Measurements from ENCODE around the gene KRTAP20-3. TPM values are rescaled to one million over a fixed set of nuclear protein-coding genes. Genes with fewer than 3 reads are reported as not detected.

Gene KRTAP20-3
- total RNA-seq, 2 donors from 2014 or later, result not detected

DNA sequence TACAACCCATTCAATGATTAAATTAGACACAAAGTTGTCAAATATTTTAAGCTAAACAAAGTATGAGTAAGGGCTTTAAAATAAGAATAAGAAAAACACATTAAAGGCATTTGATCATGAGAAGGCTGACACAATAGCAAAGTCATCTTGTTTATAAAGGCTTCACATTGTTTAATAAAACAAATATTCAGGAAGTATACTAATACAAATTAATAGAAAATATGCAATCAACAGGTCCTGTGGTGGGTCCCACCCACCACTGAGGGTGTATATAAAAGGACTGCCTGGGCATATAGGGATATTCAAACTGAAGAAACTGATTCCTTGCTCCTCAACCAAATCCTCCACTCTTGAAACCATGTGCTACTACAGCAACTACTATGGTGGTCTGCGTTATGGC lies 7.8 kb upstream of the KRTAP20-3 start, which contains the start of gene KRTAP20-2:
TSS of gene KRTAP20-2 (plus strand) at position 301 of the 400 bp plus-strand sequence. CDS start at position 359, 58 bp downstream.
- no peak within 1 kb of the TSS for H3K27ac Mint-ChIP-seq
- no peaks in the 10 kb centered on the region for H3K9me3 ChIP-seq (ENCODE audit: control insufficient read depth, low read length, poor library complexity, severe bottlenecking)
- ATAC-seq, result no peak
- H3K36me3 Mint-ChIP-seq (ENCODE audit: low read depth), result no peaks in the 10 kb centered on the region
- H3K4me3 Mint-ChIP-seq, result no peak within 1 kb of the TSS
- H3K4me1 Mint-ChIP-seq, result no peaks in the 10 kb centered on the region
- DNase-seq, result no peak
- no peaks in the 10 kb centered on the region for H3K27me3 Mint-ChIP-seq

DNA sequence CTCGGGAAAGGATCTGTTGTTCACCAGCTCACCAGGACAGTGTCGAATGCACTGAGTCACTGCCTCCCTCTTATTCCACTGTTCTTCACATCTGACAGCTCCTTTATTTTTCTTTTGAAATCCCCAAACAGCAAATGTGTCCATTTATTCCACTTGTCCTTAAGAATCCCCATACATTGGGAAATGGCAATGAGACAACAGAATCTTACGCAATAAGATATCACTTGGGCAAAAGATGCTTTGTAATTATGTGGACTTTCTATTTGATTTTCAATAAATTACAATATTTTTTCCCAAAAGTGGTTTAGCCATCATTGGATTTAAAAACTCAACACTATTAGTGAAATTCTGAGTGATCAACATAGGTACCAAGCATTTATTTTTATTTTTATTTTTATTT lies 4.0 kb upstream of the KRTAP20-3 start:
- H3K27ac Mint-ChIP-seq, result no peak overlapping the region
- H3K4me1 Mint-ChIP-seq, result no peaks in the 10 kb centered on the region
- H3K27me3 Mint-ChIP-seq, result no peaks in the 10 kb centered on the region
- no peaks in the 10 kb centered on the region for H3K36me3 Mint-ChIP-seq (ENCODE audit: low read depth)
- no peak for DNase-seq
- no peak overlapping the region for H3K4me3 Mint-ChIP-seq
- H3K9me3 ChIP-seq (ENCODE audit: control insufficient read depth, low read length, poor library complexity, severe bottlenecking), result no peaks in the 10 kb centered on the region
- ATAC-seq, result no peak

DNA sequence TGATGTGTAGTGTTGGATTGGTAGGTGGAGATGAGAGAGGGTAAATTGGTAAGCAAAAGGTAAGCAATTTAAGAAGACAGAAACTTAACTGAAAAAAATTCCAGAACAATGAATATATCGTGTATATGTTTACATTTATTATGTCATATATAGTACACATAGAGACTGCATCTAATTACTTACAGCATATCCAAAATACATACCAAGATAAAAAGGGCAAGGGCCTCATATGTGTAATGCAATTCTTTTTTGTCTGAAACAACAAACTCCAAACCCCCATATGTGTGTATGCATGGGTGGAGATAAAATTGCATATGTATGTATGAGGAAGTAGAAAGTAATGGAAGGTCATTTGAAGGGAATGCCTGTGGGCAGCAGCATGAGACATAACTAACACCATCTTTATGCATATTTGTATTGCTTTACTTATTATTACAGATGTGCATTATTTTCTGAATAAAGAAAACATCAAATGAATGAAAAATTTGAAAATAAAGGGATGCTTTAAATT lies 4.3 kb downstream of the KRTAP20-3 start:
- no peaks in the 10 kb centered on the region for H3K9me3 ChIP-seq (ENCODE audit: control insufficient read depth, low read length, poor library complexity, severe bottlenecking)
- DNase-seq (no peak), ATAC-seq (no peak)
- Mint-ChIP-seq H3K4me3 (no peak overlapping the region), H3K4me1 (no peaks in the 10 kb centered on the region), H3K36me3 (ENCODE audit: low read depth) (no peaks in the 10 kb centered on the region), H3K27me3 (no peaks in the 10 kb centered on the region), H3K27ac (no peak overlapping the region)

DNA sequence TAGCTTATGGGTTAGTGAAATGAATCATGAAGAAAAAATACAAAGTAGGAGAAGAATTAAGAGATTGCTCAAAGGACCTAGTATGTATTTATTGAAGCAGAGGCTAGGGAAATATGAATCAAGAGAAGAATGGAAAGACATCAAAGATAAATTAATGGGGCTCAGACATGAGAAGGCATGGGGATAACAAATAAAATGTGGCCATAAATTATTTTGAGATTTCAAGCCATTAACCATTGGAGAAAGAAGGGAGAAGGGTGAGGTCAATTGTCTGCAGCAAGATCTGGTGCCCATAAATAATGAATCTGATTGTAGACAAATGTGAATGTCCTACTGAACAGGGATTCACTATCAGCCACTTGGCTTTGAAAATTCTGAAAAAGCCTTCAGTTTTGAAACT lies 10.2 kb downstream of the KRTAP20-3 start:
- DNase-seq (no peak), ATAC-seq (no peak)
- Mint-ChIP-seq H3K27me3 (no peaks in the 10 kb centered on the region), H3K4me1 (no peaks in the 10 kb centered on the region), H3K36me3 (ENCODE audit: low read depth) (no peaks in the 10 kb centered on the region), H3K27ac (no peak overlapping the region), H3K4me3 (no peak overlapping the region)
- no peaks in the 10 kb centered on the region for H3K9me3 ChIP-seq (ENCODE audit: control insufficient read depth, low read length, poor library complexity, severe bottlenecking)

DNA sequence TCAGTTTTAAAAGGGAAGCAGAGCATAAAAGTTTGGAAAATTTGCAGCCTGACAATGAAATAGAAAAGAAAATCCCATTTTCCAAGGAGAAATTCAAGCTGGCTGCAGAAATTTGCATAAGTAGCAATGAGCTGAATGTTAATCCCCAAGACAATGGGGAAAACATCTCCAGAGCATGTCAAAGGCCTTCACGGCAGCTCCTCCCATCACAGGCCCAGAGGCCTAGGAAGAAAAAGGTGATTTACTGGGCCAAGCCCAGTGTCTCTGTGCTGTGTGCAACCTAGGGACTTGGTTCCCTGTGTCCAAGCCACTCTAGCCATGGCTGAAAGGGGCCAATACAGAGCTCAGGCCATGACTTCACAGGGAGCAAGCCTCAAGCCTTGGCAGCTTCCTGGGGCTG lies 26.1 kb downstream of the KRTAP20-3 start:
- no peaks in the 10 kb centered on the region for H3K36me3 Mint-ChIP-seq (ENCODE audit: low read depth)
- H3K4me3 Mint-ChIP-seq, result no peak overlapping the region
- no peaks in the 10 kb centered on the region for H3K4me1 Mint-ChIP-seq
- ATAC-seq, result no peak
- no peaks in the 10 kb centered on the region for H3K9me3 ChIP-seq (ENCODE audit: control insufficient read depth, low read length, poor library complexity, severe bottlenecking)
- no peaks in the 10 kb centered on the region for H3K27me3 Mint-ChIP-seq
- H3K27ac Mint-ChIP-seq, result no peak overlapping the region
- DNase-seq, result no peak

DNA sequence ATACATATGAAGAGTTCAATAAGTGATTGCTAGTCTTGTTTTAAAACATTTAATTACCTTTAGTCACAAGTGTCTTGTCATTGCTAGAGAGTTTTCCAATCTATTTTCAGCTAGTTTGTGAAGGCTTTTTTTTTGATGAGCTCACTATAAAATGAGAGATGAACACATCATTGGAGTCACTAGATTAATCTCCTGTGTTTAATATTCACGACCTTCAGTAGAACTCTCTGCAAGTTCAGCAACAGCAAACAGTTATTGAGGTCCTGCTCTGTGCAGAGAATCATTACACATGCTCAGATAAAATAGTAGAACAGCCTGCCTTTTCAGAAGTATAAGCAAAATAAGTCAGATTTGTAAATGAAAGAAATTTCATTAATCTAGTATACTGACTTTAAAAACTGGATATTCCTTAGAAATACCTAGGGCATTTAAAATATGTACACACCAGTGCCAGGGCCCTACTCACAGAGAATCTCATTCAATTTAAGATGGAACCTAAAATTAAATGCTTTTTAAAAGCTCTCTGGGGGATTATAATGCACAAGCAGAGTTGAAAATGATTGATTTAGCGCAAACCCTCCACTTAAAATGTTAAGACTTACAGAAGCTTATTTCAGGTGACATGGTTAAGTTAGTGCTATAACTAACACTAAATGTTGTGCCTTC lies 30.5 kb downstream of the KRTAP20-3 start:
- no peaks in the 10 kb centered on the region for H3K27me3 Mint-ChIP-seq
- H3K27ac Mint-ChIP-seq, result no peak overlapping the region
- ATAC-seq (no peak), DNase-seq (no peak)
- H3K9me3 ChIP-seq (ENCODE audit: control insufficient read depth, low read length, poor library complexity, severe bottlenecking), result no peaks in the 10 kb centered on the region
- no peak overlapping the region for H3K4me3 Mint-ChIP-seq
- no peaks in the 10 kb centered on the region for H3K4me1 Mint-ChIP-seq
- no peaks in the 10 kb centered on the region for H3K36me3 Mint-ChIP-seq (ENCODE audit: low read depth)

DNA sequence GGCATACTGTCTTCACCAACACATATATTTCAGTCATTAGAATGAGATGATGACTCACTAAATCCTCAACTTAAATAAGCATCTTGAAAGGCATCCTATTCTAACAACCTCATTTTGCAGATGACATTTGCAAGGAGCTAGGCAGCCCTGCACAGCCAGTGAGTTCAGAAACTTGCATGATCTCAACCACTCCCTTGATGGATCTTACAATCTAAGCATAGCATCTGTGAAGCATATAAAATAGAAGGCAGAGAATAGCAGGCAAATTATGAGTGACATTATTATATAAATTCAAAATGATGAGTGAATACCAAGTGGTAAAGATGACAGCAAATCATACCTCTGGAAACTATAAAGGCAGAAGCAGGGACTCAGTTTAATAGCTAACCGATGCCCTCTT lies 31.6 kb downstream of the KRTAP20-3 start:
- DNase-seq, result no peak
- Mint-ChIP-seq H3K27ac (no peak overlapping the region), H3K4me3 (no peak overlapping the region), H3K36me3 (ENCODE audit: low read depth) (no peaks in the 10 kb centered on the region), H3K4me1 (no peaks in the 10 kb centered on the region), H3K27me3 (no peaks in the 10 kb centered on the region)
- no peaks in the 10 kb centered on the region for H3K9me3 ChIP-seq (ENCODE audit: control insufficient read depth, low read length, poor library complexity, severe bottlenecking)
- ATAC-seq, result no peak

DNA sequence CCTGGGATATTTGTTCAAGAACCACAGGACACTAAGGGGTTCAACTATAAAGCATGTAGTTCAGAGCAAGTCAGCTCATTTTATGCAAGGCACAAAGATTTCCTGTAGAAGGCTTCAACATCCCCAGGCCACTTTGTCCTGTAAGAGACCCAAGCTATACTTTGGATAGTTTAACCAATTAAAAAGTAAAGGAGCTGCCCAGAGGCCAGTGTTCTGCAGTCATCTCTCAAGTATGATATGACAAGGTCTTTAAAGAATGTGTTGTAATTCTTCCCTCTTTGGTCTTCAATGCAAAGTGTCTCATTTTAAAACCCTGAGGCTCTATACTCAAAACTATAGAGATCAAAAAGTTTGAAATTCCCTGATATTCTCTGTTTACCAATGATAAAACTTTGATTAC lies 34.1 kb downstream of the KRTAP20-3 start:
- H3K27ac Mint-ChIP-seq, result no peak overlapping the region
- no peaks in the 10 kb centered on the region for H3K4me1 Mint-ChIP-seq
- H3K9me3 ChIP-seq (ENCODE audit: control insufficient read depth, low read length, poor library complexity, severe bottlenecking), result no peaks in the 10 kb centered on the region

DNA sequence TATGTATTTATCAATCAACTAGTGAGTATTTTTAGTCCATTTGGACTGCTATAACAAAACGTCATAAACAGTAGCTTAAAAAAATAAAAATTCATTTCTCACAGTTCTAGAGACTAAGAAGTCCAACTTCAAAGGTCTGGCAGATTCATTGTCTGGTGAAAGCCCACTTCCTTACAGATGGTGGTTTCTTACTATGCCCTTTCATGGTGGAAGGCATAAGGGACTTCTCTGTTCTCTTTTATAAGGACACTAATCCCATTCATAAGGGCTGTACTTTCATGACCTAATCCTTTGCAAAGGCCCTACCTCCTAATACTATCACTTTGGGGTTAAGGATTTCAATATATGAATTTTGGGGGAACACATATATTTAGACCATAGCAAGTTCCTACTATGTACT lies 37.9 kb downstream of the KRTAP20-3 start:
- Mint-ChIP-seq H3K27ac (no peak overlapping the region), H3K27me3 (no peaks in the 10 kb centered on the region), H3K36me3 (ENCODE audit: low read depth) (no peaks in the 10 kb centered on the region), H3K4me3 (no peak overlapping the region), H3K4me1 (no peaks in the 10 kb centered on the region)
- DNase-seq (no peak), ATAC-seq (no peak)
- H3K9me3 ChIP-seq (ENCODE audit: control insufficient read depth, low read length, poor library complexity, severe bottlenecking), result no peaks in the 10 kb centered on the region

More for the DNA sequence above, 34.1 kb downstream of the KRTAP20-3 start:
- no peak for ATAC-seq
- no peak for DNase-seq
- no peaks in the 10 kb centered on the region for H3K36me3 Mint-ChIP-seq (ENCODE audit: low read depth)
- no peaks in the 10 kb centered on the region for H3K27me3 Mint-ChIP-seq
- H3K4me3 Mint-ChIP-seq, result no peak overlapping the region

DNA sequence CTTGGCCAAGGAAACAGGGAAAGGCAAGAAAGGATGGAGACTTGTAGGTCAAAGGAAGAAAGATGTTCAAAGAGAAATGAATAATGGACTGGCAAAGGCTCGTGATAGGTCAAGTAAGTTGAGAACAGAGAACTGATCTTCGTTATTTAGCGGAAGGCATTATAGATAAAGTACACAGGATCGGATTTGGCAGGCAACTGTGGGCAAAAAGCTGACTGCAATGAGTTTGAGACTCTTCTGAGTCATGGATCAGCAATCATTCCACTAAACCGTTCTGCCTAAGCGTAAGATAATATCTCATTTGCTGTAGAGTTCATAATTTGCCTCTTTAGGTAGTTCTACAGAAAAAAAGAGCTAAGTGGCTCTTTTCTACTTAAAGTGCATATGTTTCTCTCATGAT lies 41.8 kb downstream of the KRTAP20-3 start:
- Mint-ChIP-seq H3K27me3 (peaks cover 5% of the 10 kb centered on the region), H3K4me1 (no peaks in the 10 kb centered on the region), H3K36me3 (ENCODE audit: low read depth) (no peaks in the 10 kb centered on the region), H3K4me3 (no peak overlapping the region), H3K27ac (no peak overlapping the region)
- DNase-seq (no peak), ATAC-seq (no peak)
- H3K9me3 ChIP-seq (ENCODE audit: control insufficient read depth, low read length, poor library complexity, severe bottlenecking), result no peaks in the 10 kb centered on the region

DNA sequence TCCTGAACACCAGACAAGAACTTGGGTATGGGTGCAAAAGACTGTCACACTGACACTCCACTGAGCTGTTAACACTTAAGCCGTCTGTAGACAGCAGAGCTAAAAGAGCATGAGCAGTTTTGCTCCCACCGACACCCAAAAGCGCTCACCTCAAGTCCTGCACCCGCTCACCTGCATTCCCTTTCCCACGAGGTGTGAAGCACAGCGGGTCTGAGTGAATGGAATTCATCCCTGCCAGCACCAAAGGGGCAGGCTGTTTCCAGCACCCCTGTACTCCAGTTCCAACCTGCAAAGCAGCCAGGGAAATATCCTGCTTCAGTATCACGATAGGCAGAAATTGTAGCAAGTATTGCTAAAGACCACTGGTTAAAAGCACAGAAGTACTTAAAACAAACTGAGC lies 47.2 kb downstream of the KRTAP20-3 start:
- H3K36me3 Mint-ChIP-seq (ENCODE audit: low read depth), result no peaks in the 10 kb centered on the region
- no peak for DNase-seq
- H3K27ac Mint-ChIP-seq, result no peak overlapping the region
- ATAC-seq, result no peak
- no peaks in the 10 kb centered on the region for H3K4me1 Mint-ChIP-seq
- H3K4me3 Mint-ChIP-seq, result no peak overlapping the region
- peaks cover 11% of the 10 kb centered on the region for H3K27me3 Mint-ChIP-seq
- H3K9me3 ChIP-seq (ENCODE audit: control insufficient read depth, low read length, poor library complexity, severe bottlenecking), result no peaks in the 10 kb centered on the region

Other genes with a start within 250 kb of the KRTAP20-3 start
- gene KRTAP13-1, start 246.8 kb upstream of the KRTAP20-3 start, total RNA-seq, result not detected
- gene KRTAP13-3, start 216.9 kb upstream of the KRTAP20-3 start, total RNA-seq, result not detected
- not detected for gene KRTAP13-4, start 212.6 kb upstream of the KRTAP20-3 start, total RNA-seq
- gene KRTAP15-1, start 202.6 kb upstream of the KRTAP20-3 start, total RNA-seq, result not detected
- not detected for gene KRTAP19-1, start 162.5 kb upstream of the KRTAP20-3 start, total RNA-seq
- not detected for gene KRTAP19-2, start 155.4 kb upstream of the KRTAP20-3 start, total RNA-seq
- gene KRTAP19-3, start 150.9 kb upstream of the KRTAP20-3 start, total RNA-seq, result not detected
- gene KRTAP19-4, start 145.7 kb upstream of the KRTAP20-3 start, total RNA-seq, result not detected
- gene KRTAP19-5, start 140.7 kb upstream of the KRTAP20-3 start, total RNA-seq, result not detected
- gene KRTAP19-6, start 101.0 kb upstream of the KRTAP20-3 start, total RNA-seq, result not detected
- gene KRTAP19-7, start 81.5 kb upstream of the KRTAP20-3 start, total RNA-seq, result not detected
- gene KRTAP22-2, start 52.5 kb upstream of the KRTAP20-3 start, total RNA-seq, result not detected
- gene KRTAP6-3, start 50.4 kb upstream of the KRTAP20-3 start, total RNA-seq, result not detected
- gene KRTAP6-2, start 44.0 kb upstream of the KRTAP20-3 start, total RNA-seq, result not detected
- not detected for gene KRTAP22-1, start 41.8 kb upstream of the KRTAP20-3 start, total RNA-seq
- not detected for gene KRTAP6-1, start 28.9 kb upstream of the KRTAP20-3 start, total RNA-seq
- gene KRTAP20-1, start 26.4 kb upstream of the KRTAP20-3 start, total RNA-seq, result not detected
- not detected for gene KRTAP20-4, start 22.2 kb upstream of the KRTAP20-3 start, total RNA-seq
- gene KRTAP20-2, start 7.7 kb upstream of the KRTAP20-3 start, total RNA-seq, result not detected
- gene KRTAP21-3, start 75.9 kb downstream of the KRTAP20-3 start, total RNA-seq, result not detected
- not detected for gene KRTAP21-2, start 104.4 kb downstream of the KRTAP20-3 start, total RNA-seq
- not detected for gene KRTAP21-1, start 112.6 kb downstream of the KRTAP20-3 start, total RNA-seq
- gene KRTAP8-1, start 170.4 kb downstream of the KRTAP20-3 start, total RNA-seq, result not detected
- not detected for gene KRTAP7-1, start 186.9 kb downstream of the KRTAP20-3 start, total RNA-seq
- not detected for gene KRTAP11-1, start 238.7 kb downstream of the KRTAP20-3 start, total RNA-seq

Measured in T-helper 17 cell (primary cell).